Lung (tissue), 12 donors: Measurements from ENCODE around the gene JAK1. TPM values are rescaled to one million over a fixed set of nuclear protein-coding genes. Genes with fewer than 3 reads are reported as not detected.

ENCODE experiments used
- ATAC-seq: fragments of 200-7000 bp; cut with Tn5 transposase; one replicate; pipeline ENCODE4 v1.9.1; 2020; ENCODE audit warnings: moderate number of reproducible peaks; ENCODE audit not compliant: insufficient read depth, low FRiP score
- DNase-seq, 3 donors: peaks; one replicate each; pipeline ENCODE4 v3.0.0-alpha.2; 2013 to 2017
- H3K27ac ChIP-seq, 2 donors: one replicate each; pipeline ENCODE4 v1.5.1; 2013; ENCODE audit warnings: mild to moderate bottlenecking in 2 of 2, moderate library complexity in 2 of 2, control low read depth in 1 of 2, inconsistent platforms in 1 of 2, low read depth in 1 of 2, low read length in 1 of 2
- H3K27me3 ChIP-seq, 3 donors: one replicate each; pipeline ENCODE4 v1.5.1; 2013; ENCODE audit warnings: low read length in 2 of 3; ENCODE audit not compliant: control insufficient read depth in 3 of 3, insufficient read depth in 3 of 3
- H3K36me3 ChIP-seq, 4 donors: one replicate each; pipeline ENCODE4 v1.5.1; 2013; ENCODE audit warnings: low read length in 4 of 4, mild to moderate bottlenecking in 1 of 4, moderate library complexity in 1 of 4; ENCODE audit not compliant: control insufficient read depth in 4 of 4, insufficient read depth in 4 of 4
- H3K4me1 ChIP-seq, 5 donors: one replicate each; pipeline ENCODE4 v1.5.1; 2013; ENCODE audit warnings: low read length in 5 of 5, mild to moderate bottlenecking in 2 of 5, moderate library complexity in 1 of 5; ENCODE audit not compliant: control insufficient read depth in 5 of 5, insufficient read depth in 5 of 5
- H3K4me3 ChIP-seq: one replicate; pipeline ENCODE4 v1.5.1; 2013; ENCODE audit warnings: mild to moderate bottlenecking, control low read depth, moderate library complexity
- H3K9ac ChIP-seq, 2 donors: one replicate each; pipeline ENCODE4 v1.5.1; 2013; ENCODE audit warnings: low read length in 2 of 2, control low read depth in 1 of 2; ENCODE audit not compliant: insufficient read depth in 1 of 2
- H3K9me3 ChIP-seq, 4 donors: one replicate each; pipeline ENCODE4 v1.5.1; 2013; ENCODE audit warnings: low read length in 3 of 4, mild to moderate bottlenecking in 1 of 4, moderate library complexity in 1 of 4; ENCODE audit not compliant: control insufficient read depth in 4 of 4, insufficient read depth in 3 of 4
- WGBS, 2 donors: extraction: QIAGEN DNeasy Blood & Tissue Kit; methylation state at CpG; one replicate each; pipeline ENCODE4 v1.1.7; 2013; 5-methylcytosine and 5-hydroxymethylcytosine counted together
- polyA plus RNA-seq, 2 donors: library from polyadenylated mRNA; stranded (reverse); fragments of 200-250 nt; gene quantifications; one replicate each; pipeline ENCODE4 v1.2.1, GENCODE V29; 2013
- total RNA-seq, 2 donors: library from RNA; depleted of rRNA in 1 of 2; stranded (reverse); fragments of >200 nt in 1 of 2; gene quantifications; one replicate each; pipeline ENCODE4 v1.2.1, GENCODE V29; 2014 to 2021
- TF ChIP-seq, protein P1 (sequence below): IDR thresholded peaks from 2 replicates; pipeline ENCODE4 v1.5.1; 2012; ENCODE audit warnings: mild to moderate bottlenecking; ENCODE audit errors: control extremely low read depth, extremely low read depth
- donor health status: control.
- donor health status: control.
- donor health status: Bipolar disorder and iron deficiency.
- donor health status: healthy.
- donor health status: DM: yes; HTN: yes; CAD: no.

Gene JAK1
- total and polyA plus RNA-seq, 4 donors: 26.7 to 162 (median 116) TPM

DNA sequence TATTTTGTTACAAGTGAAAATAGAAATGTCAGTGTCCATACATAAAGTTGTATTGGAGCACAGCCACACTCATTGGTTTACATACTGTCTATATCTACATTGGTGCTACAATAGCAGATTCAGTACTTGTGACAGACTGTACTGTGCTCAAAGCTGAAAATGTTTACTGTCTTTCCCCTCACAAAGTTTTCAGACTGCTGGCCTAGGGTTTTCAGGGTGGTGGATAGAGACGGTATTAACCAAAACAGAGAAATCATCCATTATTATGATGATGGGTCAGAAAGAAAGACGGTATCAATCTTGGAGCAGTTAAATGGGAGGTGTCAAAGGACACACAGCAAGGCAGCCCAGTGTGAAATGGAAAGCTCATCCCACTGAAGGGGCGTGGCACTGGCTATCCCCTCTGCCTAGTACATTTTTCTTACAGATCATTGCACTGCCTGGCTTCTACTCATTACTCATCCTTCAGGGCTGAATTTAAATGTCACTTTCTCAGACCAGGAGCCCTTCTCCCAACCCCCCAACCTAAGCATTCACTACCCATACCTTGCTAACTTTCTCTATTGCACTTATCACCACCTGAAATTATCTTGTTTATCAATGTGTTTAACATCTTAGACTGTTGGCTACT lies 10.2 kb downstream of the JAK1 start:
- H3K9me3 ChIP-seq: no peaks in the 10 kb centered on the region
- no peak for DNase-seq
- TF ChIP-seq, protein P1, sequence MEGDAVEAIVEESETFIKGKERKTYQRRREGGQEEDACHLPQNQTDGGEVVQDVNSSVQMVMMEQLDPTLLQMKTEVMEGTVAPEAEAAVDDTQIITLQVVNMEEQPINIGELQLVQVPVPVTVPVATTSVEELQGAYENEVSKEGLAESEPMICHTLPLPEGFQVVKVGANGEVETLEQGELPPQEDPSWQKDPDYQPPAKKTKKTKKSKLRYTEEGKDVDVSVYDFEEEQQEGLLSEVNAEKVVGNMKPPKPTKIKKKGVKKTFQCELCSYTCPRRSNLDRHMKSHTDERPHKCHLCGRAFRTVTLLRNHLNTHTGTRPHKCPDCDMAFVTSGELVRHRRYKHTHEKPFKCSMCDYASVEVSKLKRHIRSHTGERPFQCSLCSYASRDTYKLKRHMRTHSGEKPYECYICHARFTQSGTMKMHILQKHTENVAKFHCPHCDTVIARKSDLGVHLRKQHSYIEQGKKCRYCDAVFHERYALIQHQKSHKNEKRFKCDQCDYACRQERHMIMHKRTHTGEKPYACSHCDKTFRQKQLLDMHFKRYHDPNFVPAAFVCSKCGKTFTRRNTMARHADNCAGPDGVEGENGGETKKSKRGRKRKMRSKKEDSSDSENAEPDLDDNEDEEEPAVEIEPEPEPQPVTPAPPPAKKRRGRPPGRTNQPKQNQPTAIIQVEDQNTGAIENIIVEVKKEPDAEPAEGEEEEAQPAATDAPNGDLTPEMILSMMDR: no peak
- H3K9ac ChIP-seq: no peak overlapping the region
- no peaks in the 10 kb centered on the region for H3K36me3 ChIP-seq
- H3K27me3 ChIP-seq: no peaks in the 10 kb centered on the region
- no peak for ATAC-seq
- WGBS, 2 donors: 59 to 77% methylated on average over 3 of the region's 3 CpGs
- no peak overlapping the region for H3K4me3 ChIP-seq
- H3K27ac ChIP-seq: peak overlapping the region; percentile 51 to 55
- peaks cover 0 to 36% (median 20%) of the 10 kb centered on the region in 5 donors for H3K4me1 ChIP-seq

DNA sequence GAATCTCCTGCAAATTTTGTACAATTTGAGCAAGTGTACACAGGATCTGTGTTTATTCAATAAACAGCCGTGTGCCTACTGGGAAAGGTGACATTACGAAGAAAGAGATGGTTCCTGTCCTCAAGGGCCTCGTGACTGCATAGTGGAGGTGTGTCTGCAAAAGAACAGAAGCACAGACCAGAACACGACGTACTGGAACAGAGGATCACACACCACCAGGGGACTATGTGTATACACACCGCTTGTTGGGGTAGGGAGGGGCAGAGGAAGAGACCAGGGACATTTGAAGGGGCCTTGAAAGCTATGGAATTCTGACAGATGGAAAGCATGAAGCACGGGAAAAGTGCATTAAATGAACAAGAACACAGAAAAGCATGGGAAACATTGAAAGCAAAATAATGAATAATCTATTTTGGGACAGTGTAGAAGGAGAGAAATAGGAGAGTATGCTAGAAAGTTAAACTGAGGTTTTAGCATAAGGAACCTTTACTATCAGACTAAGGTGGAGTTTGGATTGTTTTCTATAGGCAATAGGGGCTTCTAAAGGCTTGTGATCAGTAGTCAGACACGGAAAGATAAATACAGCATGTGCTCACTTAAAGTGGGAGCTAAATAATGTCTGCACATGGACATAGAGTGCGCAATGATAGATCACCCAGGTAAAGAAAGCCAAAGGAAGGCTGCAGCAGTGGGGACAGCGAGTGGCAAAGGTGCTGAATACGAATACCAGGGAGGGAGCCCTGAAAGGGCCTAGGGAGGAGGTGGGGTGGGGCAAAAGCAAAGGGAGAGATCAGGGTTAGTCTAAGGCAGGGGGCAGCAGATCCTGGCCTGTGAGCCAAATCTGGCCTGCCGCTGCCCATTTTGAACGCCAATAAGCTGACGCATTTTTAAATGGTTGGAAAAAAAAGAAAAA lies 11.0 kb downstream of the JAK1 start:
- DNase-seq: no peak
- Histone ChIP-seq H3K4me1 (peaks cover 0 to 36% (median 20%) of the 10 kb centered on the region in 5 donors), H3K27ac (peak overlapping the region; percentile 37 to 71), H3K27me3 (no peaks in the 10 kb centered on the region), H3K4me3 (no peak overlapping the region), H3K9me3 (no peaks in the 10 kb centered on the region), H3K9ac (no peak overlapping the region), H3K36me3 (no peaks in the 10 kb centered on the region)
- WGBS, 2 donors: 60 to 76% methylated on average over 14 of the region's 14 CpGs
- TF ChIP-seq, protein P1: no peak
- peak; percentile 59 for ATAC-seq

DNA sequence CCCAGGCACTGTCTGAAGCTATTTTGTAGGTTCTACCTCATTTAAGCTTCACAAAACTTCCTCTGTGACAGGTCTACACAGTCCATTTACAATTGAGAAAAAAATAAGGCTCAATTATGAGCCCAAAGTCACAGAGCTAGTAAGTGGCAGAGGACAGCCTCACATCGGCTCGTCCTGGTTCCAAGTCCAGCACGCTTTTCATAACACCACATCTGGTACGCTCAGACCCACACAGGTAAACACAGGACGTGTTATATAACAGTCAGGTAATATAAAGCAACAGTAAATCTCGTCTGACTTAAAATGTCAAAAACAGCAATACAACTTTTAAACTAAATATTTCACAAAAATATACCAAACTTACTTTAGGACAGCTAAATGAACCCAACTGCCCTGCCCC lies 13.1 kb downstream of the JAK1 start:
- ATAC-seq (no peak), DNase-seq (no peak)
- H3K9me3 ChIP-seq: no peaks in the 10 kb centered on the region
- TF ChIP-seq, protein P1: no peak
- no peaks in the 10 kb centered on the region for H3K36me3 ChIP-seq
- H3K27ac ChIP-seq: no peak overlapping the region
- H3K27me3 ChIP-seq: no peaks in the 10 kb centered on the region
- WGBS, 2 donors: 75 to 77% methylated on average over 6 of the region's 6 CpGs
- no peak overlapping the region for H3K4me3 ChIP-seq
- H3K4me1 ChIP-seq: peaks cover 9 to 41% (median 14%) of the 10 kb centered on the region in 5 donors
- no peak overlapping the region for H3K9ac ChIP-seq
